Renal cortical epithelial cell (primary cell): ENCODE results near the gene BRIP1. TPM values are rescaled to one million over a fixed set of nuclear protein-coding genes. Genes with fewer than 3 reads are reported as not detected.
"Not testable (repeated sequence)": the region's sequence is repeated elsewhere in the genome, so short reads cannot be mapped to it uniquely, and the experiment has no call there.

ENCODE experiments used
- DNase-seq: peaks from one replicate; pipeline ENCODE4 v3.0.0-alpha.2; 2011; ENCODE audit warnings: low read depth
- total RNA-seq: library from RNA; depleted of rRNA; stranded (reverse); fragments of >200 nt; gene quantifications from 2 replicates; pipeline ENCODE4 v1.2.3, GENCODE V29; 2014

The BRIP1 gene
- total RNA-seq, 1 donor from 2014 or later, result 1.5 TPM

DNA sequence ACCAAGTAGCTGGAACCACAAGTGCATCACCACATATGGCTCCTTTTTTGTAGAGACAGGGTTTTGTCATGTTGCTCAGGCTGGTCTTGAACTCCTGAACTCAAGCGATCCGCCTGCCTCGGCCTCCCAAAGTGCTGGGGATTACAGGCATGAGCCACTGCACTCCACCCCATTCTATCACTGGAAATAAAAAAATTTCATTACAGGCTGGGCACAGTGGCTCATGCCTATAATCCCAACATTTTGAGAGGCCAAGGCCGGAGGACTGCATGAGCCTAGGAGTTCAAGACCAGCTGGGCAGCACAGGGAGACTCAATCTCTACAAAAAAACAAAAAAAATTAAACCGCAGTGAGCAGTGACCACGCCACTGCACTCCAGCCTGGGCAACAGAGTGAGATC, 60.1 kb downstream of the BRIP1 start:
- no peak for DNase-seq

DNA sequence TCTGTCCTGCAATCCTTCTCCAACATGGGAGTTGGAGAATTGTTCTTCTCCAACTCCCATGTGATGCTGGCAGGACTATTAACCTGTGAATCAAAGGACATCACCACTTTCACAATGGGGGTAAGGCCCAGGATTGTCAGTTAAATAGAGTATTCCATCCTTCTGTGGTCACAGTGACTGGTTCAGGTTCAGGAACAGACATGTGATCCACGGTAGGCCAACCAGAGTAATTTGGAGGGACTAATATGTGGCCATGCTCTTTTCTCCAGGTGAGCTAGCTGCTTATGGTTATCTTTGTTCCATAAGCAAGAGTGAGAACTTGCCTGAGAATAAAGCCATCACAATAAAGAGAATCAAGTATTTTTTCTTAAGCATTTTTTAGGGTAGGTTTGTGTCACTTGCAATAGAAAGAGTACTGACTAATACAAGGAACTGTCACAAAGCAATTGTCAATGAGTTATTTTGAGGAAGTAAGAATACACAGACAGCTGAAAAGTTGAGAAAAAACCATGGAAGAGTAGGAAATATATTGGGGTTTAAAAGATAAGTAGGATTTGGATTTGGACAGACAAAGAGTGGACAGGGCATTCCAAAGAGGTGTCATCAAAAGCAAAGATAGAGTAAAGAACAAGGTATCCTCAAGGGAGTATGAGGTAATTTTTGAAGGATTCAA, 63.4 kb downstream of the BRIP1 start:
- no peak for DNase-seq

DNA sequence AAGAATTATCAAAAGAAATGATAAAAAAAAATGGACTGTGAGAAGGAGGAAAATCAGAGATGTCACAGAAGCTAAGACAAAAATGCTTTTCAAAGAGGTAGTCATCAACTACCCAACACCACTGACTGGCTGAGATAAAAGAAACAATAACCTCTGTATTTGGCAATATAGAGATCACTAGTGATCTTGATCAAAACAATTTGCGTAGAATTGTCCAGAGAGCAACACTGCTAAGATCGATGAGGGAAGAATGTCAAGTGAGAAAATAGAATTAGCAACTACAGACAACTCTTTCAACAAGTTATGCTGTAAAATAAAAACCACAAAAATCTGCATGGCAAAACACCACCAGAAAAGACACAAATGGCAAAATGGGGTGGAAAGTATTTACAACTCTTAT, 66.0 kb downstream of the BRIP1 start:
- DNase-seq, result no peak

DNA sequence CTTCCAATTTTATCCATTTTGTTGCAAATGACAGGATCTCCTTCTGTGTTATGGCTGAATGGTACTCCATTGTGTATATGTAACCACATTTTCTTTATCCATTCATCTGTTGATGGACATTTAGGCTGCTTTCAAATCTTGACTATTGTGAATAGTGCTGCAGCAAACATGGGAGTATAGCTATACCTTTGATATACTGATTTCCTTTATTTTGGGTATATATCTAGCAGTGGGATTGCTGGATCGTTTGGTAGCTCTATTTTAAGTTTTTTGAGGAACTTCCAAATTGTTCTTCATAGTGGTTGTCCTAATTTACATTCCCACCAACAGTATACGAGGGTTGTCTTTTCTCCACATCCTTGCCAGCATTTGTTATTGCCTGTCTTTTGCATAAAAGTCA, 67.8 kb downstream of the BRIP1 start:
- no peak for DNase-seq

DNA sequence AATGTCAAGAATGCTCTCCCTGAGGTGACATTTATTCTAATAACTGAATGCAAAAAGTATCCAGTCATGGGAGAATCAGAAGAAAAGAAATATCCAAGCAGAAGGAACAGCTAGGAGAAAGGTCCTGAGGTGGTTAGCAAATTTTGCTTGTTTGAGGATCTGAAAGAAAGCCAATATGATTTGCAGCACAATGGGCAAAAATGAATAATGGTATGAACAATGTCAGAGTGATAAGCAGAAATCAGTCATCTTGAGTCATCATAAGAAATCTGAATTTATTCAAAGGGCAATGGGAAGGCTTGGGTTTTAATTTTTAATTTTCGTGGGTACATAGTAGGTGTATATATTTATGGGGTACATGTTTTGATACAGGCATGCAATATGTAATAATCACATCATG, 68.5 kb downstream of the BRIP1 start:
- no peak for DNase-seq

DNA sequence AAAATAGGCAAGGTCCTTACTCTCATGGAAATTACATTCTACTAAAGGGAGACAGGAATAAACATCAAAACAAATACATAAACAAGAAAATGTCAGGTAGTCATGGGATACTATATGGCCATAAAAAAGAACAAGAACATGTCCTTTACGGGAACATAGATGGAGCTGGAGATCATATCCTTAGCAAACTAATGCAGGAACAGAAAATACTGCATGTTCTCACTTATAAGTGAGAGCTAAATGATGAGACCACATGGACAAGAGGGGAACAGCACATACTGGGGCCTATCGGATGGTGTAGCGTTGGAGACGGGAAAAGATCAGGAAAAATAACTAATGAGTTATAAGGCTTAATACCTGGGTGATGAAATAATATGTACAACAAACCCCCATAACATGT, 69.1 kb downstream of the BRIP1 start:
- DNase-seq, result no peak

DNA sequence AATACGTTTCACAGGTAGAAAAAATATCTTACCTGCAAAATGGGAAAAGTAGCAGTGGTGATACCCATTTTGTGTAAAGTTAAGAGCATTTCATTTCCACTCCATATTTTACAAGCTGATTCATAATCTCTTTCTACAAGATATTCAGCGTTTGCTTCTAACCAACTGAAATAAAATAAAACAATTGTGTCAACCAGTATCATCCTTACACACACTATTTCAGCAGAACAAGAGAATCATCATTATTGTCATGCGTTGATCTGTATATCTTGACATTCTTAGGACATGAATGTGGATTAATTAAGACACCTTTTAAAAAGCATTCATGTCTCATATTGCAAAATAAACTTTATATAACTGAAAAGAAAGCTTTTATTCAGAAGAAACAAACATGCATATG, 69.8 kb downstream of the BRIP1 start:
- DNase-seq, result no peak

DNA sequence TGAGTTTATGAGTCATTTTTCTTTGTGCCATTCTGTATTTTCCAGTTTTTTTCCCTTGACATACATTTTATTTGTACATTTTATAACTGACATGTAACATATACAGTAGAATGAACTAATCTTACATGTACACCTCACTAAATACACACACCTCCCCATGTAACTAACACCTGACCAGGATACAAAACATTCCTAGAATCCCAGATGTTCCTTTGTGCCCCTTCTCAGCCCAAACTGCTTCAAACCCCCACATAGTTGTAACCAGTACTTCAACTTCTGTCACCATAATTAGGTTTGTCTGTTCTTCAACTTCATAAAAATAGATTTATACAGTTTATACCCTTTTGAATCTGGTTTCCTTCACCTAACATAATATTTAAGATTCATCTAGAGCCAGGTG, 73.5 kb downstream of the BRIP1 start:
- DNase-seq, result no peak

DNA sequence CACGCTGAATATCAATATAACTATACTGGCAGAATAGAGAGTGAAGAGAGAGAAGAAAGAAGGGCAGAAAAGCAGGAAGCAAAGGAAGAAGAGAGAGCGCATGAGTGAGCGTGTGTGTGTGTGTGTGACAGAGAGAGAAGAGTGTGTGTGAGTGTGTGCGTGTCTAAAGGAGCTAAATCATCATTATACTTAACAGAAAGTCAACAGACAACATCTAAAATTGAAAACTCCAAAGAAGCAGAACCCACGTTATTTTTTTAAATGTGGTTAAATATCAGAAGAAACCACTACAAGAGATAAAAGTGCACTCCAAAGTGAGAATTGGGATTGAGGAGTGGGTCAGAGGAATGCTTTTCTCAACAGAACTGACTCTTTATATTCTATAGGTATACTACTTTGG, 77.2 kb downstream of the BRIP1 start:
- no peak for DNase-seq

DNA sequence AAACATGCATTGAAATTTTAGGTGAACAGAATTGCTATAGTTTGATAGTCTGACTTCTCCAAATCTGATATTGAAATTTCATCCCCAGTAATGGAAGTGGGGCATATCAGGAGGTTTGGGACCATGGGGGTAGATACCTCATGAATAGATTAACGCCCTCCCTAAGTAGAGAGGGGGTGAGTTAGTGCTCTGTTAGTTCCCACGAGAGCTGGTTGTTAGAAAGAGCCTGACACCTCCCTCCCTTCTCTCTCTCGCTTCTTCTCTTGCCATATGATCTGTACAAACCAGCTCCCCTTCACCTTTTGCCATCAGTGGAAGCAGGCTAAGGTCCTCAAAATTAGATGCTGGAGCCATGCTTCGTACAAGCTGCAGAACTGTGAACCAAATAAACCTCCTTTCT, 78.8 kb downstream of the BRIP1 start:
- DNase-seq, result no peak

DNA sequence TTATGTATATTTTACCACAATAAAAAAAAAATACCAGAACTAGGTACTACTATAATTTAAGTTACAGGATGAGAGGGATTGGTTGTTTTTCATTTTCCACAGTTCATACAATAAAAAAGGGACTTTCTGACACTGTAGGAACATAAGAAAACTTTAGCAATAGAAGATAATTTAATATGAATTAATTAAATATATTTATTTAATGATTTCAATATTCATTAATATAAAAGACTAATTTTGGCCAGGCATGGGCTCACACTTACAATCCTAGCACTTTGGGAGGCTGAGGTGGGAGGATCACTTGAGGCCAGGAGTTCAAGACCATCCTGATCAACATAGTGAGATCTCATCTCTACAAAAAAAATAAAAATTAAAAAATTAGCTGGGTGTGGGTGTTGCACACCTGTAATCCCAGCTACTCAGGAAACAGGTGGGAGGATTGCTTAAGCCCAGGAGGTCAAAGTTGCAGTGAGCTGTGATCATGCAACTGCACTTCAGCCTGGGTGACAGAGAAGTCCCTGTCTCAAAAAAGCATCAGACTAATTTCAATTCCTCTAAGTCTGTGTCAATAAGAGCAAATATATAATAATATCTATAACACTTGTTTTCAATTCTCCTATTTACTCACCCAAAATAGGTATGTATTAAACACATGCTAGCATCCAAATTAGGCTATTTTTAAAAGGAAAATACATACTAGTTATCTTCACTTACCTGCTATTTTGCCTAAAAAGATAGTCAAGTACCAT, 79.6 kb downstream of the BRIP1 start:
- DNase-seq, result no peak

DNA sequence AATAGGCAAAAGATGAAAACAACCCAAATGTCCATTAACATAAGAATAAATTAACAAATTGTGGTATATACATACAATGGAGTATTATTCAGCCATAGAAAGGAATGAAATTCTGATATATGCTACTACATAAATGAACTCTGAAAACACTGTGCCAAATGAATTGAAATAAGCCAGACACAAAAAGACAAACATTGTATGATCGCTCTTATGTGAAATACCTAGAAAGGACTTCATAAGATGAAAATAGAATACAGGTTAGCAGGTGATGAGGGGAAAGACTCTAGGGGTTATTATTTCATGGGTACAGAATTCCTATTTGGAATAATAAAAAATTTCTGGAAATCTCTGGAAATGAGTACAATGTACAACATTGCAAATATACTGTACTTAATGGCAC, 80.2 kb downstream of the BRIP1 start:
- no peak for DNase-seq

DNA sequence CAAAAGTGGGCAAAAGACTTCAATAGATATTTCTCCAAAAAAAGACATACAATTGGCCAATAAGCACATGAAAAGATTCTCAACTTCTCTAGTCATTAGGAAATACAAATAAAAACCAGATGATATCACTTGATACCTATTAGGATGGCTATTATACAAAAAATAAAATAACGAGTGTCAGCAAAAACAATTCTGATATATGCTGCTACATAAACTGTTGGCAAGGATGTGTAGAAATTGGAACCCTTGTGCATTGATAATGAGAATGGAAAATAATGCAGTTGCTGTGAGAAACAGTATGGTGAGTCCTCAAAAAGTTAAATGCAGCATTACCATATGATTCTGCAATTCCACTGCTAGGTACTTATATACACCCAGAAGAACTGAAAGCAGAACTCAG, 80.6 kb downstream of the BRIP1 start:
- no peak for DNase-seq

DNA sequence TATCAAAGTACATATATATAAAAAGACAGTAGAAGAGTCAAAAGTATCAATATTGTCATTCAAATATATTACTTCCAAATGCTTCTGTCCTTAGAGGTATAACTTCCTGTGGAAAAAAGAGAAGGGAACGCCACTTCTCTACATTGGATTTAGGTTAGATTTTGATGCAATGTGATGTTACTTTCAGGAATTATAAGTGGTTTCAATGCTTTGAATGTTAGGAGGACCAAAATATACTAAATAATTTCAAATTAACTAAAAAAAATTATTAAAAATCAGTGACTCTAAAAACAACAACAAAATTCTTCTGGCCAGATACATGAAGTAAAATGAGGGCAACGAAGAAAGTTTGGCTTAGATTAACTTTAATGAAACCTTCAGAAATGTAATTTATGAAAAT, 88.0 kb downstream of the BRIP1 start:
- no peak for DNase-seq

DNA sequence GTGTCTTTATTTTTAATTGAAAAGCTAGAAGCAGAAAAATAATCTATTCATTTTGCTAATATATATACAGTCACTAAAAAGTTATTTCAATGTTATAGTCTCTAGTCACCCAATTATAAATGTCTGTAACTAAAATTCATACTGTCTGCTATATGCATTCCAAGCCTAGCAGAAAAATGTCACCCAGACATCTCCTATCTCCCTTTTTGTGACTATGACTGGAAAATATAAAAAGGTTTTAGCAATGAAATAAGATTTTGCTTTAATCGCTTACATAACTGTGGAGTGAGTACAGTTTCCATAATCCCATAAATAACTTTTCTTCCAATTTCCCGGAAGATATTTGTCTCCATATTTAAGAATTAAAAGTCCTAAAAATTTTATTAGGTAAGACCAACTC, 88.6 kb downstream of the BRIP1 start:
- DNase-seq, result no peak

DNA sequence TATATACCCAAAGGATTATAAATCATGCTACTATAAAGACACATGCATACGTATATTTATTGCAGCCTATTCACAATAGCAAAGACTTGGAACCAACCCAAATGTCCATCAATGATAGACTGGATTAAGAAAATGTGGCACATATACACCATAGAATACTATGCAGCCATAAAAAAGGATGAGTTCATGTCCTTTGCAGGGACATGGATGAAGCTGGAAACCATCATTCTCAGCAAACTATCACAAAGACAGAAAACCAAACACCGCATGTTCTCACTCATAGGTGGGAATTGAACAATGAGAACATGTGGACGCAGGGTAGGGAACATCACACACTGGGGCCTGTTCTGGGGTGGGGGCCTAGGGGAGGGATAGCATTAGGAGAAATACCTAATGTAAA, 89.2 kb downstream of the BRIP1 start:
- DNase-seq, result not testable (repeated sequence)

DNA sequence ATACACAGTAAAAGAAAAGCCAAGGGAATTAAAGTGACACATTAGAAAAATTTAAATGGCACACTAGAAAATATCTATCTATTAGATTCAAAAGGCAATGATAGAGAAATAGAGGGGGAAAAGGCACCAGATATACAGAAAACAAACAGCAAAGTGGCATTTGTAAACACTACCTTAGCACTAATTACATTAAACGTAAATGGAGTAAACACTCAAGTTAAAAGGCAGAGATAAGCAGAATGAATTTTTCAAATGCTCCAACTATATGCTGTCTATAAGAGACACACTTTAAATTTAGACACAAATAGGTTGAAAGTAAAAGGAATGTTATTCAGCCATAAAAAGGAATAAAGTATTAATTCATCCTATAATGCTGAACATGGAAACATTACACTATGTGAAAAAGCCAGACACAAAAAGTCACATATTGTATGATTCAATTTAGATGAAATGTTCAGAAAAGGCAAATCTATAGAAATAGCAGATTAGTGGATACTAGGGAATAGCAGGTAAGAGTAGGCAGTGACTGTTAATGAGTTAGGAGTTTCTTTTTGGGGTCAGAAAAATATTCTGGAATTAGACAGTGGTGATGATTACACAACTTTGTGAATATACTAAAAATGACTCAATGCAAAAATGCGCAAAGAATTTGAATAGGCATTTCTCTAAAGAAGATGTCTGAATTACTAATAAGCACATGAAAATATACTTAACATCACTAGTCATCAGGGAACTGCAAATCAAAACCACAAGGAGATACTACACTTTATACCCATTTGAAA, 92.4 kb downstream of the BRIP1 start:
- no peak for DNase-seq

DNA sequence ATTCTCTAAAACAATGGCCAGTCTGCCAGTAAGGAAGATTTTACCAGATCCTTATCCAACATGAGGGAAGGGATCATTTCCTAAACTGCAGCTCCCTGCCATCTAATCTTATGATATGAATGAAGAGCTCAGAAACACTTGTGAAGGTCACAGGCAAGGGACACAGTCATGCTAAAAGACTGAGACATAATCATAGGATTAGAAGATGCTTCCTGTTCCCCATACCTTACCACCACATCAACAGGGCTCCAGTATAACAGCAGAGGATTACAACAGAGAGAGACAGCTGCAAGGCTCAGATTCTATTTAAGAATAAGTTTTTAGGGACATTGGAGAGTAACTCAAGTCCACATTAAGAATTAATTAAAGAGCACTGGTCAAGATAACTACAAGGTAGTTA, 93.3 kb downstream of the BRIP1 start:
- DNase-seq, result no peak

DNA sequence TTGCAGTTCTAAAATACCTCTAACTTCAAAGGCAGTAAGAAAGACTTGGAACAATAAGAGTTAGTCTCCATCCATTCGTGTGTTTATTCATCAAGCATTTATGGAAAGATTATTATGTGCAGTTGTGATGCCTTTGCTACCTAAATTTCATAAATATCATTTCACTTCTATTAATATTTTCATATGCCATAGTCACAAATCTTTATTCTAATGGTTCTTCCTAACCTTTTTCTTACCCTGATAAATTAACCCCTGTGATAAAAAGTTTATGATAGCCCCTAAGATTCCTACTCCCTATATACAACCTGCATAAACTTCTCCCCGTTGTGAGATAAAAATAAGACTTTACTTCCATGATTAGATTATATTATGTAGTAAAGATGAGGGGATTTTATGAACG, 94.9 kb downstream of the BRIP1 start:
- DNase-seq, result no peak

DNA sequence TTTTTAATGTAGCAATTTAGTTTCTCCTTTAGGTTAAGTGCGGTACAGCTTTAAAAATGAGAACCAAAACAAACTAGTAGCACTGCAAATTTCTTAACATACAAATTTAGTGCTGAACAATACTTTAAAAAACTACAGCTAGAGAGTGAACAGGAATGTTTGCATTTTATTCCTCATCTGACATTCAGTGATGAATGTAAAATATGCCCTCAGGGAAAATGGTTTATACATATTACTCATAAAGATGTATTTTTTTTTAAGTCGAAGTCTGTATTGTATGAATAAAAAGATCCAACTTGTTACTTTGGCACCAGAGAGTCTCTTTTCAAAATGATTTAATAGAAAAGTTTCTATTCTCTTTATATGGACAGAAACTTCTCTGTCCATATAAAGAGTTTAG, 96.8 kb downstream of the BRIP1 start:
- DNase-seq, result no peak

DNA sequence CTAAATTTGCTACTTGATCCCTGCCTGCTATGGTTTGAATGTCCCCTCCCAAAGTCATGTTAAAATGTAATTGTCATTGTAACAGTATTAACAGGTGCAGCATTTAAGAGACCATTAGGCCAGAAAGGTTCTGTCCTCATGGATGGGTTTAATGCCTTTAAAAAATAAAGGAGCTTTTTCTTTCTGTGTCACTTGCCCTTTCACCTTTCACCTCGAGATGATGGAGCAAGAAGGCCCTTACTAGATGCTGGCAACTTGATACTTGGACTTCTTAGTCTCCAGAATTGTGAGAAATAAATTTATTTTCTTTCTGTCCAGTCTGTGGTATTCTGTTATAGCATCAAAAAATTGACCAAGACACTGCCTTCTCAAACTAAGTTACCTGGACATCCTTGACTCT, 98.5 kb downstream of the BRIP1 start:
- DNase-seq, result no peak

DNA sequence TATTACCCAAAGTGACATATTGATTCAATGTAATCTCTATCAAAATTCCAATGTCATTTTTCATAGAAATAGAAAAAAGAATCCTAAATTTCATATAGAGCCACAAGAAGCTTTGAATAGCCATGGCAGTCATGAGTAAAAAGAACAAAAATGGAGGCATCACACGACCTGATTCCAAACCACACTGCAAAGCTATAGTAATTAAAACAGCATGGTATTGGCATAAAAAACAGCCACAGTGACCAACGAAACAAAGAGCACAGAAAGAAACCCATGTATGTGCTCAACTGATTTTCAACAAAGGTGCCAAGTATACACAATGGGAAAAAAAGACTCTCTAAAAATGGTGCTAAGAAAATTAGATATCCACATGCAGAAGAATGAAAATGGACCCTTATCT, 101.5 kb downstream of the BRIP1 start:
- no peak for DNase-seq

DNA sequence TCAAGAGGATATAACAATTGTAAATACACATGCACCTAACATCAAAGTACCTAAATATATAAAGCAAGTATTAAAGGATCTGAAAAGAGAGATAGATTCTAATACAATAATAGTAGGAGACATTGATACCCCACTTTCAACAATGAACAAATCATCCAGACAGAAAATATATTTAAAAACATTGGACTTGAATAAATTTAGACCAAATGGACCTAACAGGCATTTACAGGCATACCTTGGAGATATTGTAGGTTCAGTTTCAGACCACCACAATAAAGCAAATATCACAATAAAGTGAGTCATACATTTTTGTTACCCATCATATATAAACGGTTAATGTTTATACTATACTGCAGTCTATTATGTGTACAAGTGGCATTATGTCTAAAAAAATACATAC, 104.0 kb downstream of the BRIP1 start:
- DNase-seq, result no peak
